ENCODE measurements around the gene GUCY1B1.

Gene GUCY1B1

DNA sequence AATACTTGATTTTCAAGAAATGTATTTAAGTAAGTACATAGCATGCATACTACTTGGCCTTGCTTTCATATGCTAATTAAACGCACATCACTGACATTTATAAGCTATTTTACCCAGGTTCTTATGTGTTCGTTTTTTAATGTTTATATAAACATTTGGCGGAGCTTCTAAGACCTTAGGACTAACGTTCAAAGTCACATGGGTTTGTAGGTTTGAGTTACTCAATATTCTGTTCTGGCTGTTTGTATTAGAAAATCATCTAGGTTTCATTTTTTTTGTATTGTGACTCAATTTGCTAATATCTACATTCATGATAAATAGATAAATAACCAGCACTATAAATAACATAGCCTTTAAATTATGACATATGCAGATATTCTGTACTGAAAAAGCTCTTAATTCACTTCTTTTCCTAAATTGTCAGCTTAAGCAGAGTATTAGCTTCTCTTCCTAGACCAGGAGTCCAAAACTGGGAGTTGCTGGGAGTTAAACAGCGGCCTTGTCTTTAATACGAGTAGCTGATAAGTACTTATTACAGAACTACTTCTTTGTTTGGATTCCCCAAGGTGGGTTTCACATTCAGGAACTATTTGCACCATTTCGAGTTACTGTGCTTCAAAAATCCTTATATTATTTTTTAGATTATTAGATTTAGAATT lies 42.0 kb downstream of the GUCY1B1 start:
- no peak for DNase-seq

DNA sequence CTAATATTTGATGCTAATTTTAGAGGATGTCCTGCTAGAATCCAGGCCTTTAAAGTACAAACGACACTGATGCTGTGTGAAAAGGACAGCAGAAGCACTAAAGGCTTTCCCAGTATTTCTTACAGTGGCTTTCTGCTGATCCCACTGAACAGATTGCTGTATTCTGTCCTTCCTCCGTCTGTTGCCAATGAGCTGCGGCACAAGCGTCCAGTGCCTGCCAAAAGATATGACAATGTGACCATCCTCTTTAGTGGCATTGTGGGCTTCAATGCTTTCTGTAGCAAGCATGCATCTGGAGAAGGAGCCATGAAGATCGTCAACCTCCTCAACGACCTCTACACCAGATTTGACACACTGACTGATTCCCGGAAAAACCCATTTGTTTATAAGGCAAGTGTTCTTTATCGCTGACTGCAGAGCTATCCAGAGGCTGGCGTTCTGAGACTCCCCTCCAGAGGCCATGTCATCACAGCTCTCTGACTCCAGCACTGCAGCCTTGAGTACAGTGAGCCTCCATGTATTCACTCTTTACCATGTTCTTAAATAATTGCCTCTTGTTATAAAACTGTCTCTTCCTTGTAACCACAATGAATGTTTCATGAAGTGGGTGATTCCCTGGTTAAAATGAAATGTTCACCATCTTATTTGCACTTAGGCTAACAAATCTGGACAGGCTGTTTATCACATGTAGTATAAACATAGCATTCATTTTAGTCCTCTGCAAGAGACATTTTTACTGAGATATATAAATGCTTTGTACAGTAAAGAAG lies 43.6 kb downstream of the GUCY1B1 start:
- peak; percentile 86 for DNase-seq

DNA sequence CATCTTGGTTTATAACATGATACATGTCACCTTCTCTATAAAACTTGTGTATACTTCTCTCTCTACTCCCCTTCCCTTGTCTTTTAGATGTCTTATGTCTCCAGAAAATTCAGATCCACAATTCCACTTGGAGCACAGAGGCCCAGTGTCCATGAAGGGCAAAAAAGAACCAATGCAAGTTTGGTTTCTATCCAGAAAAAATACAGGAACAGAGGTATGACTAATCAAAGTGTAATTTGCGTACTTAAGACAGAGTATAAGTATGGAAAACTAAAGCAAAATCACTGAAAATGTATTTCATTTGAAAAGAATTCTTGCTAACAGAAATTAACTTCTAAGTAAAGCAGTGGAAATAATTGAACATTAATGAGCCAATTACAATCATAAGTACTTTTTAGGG lies 46.2 kb downstream of the GUCY1B1 start:
- no peak for DNase-seq

- DNase-seq = no peak
Observed at GRCh38 chr4:155807021-155807420, 48.2 kb downstream of the GUCY1B1 start.

GRCh38 chr4:155809835-155810234 lies 51.0 kb downstream of the GUCY1B1 start:
- peak; percentile 96 for DNase-seq

DNA sequence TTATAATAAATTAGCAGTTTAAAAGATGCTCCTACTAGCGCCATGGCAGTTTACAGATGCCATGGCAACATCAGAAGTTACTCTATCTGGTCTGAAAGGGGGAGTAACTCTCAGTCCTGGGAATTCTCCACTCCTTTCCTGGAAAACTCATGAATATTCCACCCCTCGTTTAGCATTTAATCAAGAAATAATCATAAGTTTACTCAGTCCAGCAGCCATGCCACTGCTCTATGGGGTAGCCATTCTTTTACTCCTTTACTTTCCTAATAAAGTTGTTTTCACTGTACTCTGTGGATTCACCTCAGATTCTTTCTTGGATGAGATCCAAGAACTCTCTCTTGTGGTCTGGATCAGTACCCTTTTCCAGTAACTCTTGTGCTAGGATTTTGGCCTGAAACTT lies 52.3 kb downstream of the GUCY1B1 start:
- no peak for DNase-seq

- no peak for DNase-seq
Observed at GRCh38 chr4:155818639-155819038, 59.8 kb downstream of the GUCY1B1 start.

DNA sequence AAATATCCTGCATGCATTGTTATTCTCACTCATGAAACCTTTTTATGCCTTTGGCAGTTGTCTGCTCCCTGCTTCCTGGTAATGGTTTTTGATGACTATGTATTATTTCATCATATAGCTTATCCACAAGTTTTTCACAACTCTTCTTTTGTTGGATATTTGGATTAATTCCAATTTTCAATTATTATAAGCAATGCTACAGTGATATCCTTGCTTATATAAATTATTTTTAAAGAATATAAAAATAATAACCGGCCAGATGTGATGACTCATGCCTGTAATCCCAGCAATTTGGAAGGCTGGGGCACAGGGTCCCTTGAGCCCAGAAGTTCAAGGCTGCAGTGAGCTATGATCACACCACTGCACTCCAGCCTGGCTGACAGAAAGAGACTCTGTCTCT lies 60.2 kb downstream of the GUCY1B1 start:
- DNase-seq = no peak

GRCh38 chr4:155820887-155821518 lies 62.2 kb downstream of the GUCY1B1 start:
- DNase-seq = no peak

- no peak for DNase-seq
Observed at GRCh38 chr4:155822572-155822971, 63.8 kb downstream of the GUCY1B1 start.

DNA sequence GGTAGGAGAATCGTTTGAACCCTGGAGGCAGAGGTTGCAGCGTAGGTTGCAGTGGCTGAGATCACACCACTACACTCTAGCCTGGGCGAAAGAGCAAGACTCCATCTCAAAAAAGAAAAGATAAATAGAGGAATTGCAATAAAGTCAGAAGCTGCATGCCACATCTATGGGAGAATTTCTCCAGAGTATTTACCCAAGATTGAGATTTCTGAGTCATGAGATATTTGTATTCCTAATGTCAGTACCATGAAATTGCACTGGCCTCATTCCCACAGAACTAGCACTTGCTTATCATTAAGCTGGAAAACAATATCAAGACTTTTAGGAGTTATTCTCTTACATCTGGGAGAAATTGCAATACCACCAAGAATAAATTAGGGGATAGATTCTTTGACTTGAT lies 69.8 kb downstream of the GUCY1B1 start:
- DNase-seq = no peak

- no peak for DNase-seq
Observed at GRCh38 chr4:155832664-155833063, 73.8 kb downstream of the GUCY1B1 start.

DNA sequence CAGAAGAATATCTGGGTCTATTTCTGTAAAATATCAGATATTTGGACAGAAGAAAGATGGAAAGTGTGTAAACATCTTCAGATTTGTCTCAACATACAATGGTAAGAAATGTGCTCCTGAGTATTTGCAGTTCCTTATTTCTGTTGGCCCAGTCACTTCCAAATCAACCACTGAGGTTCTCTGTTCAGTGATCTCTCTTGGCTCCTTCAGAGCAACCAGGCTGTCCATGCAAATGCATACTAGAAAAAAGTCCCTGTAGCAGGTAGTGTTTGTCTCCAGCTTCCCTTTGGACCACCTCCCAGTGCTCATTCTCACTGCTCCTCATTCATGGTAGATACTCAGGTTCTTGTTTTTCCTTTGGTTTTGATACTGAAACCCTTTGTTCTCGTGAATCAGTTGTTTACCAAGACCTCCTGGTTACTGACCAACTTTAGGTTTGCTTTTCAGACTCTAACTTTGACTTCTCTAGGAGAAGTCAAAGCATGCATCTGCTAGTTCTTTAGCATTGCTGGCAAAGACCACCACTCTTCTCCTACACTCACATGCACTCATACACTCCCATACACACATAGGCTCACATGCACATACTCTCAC lies 78.5 kb downstream of the GUCY1B1 start:
- no peak for DNase-seq

DNA sequence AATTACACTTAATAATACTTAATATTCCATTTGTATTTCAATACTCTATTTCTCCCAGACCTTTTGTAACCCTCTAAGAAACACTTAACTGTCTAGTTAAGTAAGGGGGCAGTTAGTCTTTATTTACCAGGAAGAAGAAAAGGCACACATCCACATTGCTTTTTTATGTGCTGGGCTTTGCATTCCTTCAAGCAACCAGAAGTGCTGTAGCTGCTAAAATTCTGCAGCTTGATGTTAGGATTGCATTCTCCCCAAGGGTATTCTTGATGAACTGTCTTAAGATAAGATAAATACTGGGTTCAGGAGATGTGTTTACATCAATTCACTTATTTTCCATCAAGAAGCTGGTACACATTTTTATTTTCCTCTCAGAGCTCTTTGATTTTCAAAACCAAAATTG lies 83.3 kb downstream of the GUCY1B1 start:
- DNase-seq = no peak

DNA sequence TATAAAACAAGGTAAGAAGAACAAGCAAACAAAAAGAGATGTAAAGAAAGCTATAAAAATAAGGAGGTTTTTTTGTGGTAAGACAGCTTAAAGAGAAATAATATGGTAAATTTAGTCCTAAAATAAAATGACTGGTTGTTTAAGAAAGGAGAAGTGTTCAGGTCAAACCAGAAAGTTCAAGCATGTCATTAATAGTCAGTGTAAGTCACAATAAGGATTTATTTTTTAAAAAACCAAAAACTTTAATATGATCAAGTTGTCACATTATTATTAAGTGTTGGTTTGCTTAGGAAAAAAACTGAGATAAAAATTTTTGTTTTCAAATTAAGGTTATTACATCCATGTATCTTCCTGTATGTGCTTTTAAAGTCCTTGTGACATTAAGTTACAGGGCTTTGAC lies 88.1 kb downstream of the GUCY1B1 start:
- DNase-seq = peak; percentile 24

DNA sequence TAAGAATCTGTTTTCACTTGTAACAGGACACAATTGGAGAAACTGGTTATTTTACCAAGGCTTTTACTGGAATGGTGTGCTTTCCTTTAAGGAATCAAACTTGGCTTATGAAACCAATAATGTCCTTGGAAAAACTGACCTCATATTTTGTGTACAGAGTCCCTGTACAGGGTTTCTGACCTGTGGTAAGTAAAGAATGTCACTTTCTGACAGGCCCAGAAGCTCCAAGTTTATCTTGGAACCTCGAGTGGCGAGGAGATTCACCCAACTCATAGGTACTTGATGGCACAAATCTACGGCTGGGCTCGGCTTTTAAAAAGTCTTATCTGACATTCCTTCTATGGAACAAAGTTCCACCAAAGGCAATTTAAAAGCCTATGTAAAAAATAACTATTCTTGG lies 90.2 kb downstream of the GUCY1B1 start:
- DNase-seq = no peak

- no peak for DNase-seq
Observed at GRCh38 chr4:155853189-155853588, 94.4 kb downstream of the GUCY1B1 start.

- peak; percentile 85 for DNase-seq
Observed at GRCh38 chr4:155854582-155855226, 95.9 kb downstream of the GUCY1B1 start.

DNA sequence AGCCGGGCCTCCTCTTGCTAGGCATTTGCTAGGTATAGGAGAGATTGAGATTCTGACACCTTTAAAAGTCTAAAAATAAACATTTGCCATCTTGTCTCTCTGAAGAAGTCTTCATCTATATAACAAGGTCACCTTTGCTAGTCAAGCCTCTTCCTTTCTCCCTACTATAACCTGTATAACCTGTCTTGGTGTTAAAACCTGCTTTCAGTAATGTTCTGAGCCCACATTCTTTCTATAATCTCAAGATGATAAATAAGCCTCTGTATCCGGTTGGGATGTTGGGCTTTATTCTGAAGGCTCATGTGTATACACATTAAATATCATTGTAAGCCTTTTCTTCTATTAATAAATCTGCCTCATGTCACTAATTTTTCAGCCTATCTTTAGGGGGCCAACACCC lies 97.1 kb downstream of the GUCY1B1 start:
- DNase-seq = no peak
